ENCODE data around the gene SLC25A41.

DNA sequence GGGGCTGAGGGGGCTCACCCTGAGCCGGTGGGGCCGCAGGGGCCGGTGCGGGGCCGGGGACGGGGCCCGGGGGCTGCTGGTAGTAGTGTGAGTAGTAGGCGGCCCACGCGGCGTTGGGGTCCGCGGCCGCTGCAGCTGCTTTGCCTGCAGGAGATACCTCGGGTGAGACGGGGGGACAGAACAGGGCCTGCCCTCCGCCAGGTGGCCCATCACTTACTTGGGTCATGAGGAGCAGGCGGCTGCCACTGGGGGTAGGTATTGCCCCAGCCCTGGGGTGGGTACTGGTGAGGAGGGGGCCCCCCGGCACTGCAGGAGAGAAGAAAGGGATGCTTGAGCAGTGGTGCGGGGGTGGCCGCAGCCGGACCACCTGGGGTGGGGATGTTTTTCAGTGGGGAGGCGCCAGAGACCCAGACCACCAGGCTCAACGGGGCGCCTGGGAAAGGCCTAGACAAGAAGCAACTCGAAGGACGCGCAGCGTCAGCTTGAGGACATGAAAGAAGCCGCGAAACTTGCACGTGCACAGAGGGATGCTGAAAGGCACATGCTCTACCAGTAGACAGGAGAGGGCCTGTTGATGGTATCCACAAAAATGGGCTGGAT, 17.9 kb downstream of the SLC25A41 start:
- TF ChIP-seq, protein P1, sequence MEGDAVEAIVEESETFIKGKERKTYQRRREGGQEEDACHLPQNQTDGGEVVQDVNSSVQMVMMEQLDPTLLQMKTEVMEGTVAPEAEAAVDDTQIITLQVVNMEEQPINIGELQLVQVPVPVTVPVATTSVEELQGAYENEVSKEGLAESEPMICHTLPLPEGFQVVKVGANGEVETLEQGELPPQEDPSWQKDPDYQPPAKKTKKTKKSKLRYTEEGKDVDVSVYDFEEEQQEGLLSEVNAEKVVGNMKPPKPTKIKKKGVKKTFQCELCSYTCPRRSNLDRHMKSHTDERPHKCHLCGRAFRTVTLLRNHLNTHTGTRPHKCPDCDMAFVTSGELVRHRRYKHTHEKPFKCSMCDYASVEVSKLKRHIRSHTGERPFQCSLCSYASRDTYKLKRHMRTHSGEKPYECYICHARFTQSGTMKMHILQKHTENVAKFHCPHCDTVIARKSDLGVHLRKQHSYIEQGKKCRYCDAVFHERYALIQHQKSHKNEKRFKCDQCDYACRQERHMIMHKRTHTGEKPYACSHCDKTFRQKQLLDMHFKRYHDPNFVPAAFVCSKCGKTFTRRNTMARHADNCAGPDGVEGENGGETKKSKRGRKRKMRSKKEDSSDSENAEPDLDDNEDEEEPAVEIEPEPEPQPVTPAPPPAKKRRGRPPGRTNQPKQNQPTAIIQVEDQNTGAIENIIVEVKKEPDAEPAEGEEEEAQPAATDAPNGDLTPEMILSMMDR (IDR thresholded peaks at IDR 0.05): no peak
- no peak for TF ChIP-seq POLR2A (IDR thresholded peaks at IDR 0.05)

Measured in Peyer's patch (tissue), 4 donors.